ENCODE data around the gene DUOXA2.

DNA sequence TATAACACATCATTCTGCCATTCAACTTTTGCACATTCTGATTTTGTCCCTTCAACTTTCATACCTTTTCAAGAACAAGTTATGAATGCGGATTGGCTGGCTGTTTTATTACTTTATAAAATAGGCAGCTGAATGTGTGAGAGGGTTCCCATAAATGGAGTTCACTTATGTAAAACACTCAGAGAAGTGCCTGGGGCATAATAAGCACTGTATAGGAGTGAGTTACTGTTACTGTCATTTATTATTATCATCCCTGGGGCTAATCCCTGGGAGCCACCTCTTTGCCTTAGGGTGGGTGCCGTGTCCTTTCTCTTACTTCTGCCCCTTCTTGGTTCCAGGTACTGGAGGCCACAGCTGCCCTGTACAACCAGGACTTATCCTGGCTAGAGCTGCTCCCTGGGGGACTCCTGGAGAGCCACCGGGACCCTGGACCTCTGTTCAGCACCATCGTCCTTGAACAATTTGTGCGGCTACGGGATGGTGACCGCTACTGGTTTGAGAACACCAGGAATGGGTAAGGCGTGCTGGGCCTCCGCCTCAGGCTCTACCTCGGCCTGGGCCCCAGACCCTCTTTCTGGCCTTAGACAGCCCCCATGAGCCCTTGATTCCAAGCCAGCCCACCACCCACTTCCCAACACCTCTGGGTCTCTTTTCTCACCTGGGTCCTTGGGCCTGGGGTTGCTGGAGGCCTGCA is 26.6 kb downstream of the DUOXA2 start:
- TF ChIP-seq, protein P1, sequence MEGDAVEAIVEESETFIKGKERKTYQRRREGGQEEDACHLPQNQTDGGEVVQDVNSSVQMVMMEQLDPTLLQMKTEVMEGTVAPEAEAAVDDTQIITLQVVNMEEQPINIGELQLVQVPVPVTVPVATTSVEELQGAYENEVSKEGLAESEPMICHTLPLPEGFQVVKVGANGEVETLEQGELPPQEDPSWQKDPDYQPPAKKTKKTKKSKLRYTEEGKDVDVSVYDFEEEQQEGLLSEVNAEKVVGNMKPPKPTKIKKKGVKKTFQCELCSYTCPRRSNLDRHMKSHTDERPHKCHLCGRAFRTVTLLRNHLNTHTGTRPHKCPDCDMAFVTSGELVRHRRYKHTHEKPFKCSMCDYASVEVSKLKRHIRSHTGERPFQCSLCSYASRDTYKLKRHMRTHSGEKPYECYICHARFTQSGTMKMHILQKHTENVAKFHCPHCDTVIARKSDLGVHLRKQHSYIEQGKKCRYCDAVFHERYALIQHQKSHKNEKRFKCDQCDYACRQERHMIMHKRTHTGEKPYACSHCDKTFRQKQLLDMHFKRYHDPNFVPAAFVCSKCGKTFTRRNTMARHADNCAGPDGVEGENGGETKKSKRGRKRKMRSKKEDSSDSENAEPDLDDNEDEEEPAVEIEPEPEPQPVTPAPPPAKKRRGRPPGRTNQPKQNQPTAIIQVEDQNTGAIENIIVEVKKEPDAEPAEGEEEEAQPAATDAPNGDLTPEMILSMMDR (conservative IDR thresholded peaks at IDR 0.05; ENCODE audit: low read depth, low read length) = no peak
- no peak for TF ChIP-seq EZH2phosphoT487 (IDR thresholded peaks at IDR 0.05; ENCODE audit: borderline replicate concordance, low read length)
- TF ChIP-seq EZH2 (IDR thresholded peaks at IDR 0.05; ENCODE audit: low read length, unreplicated experiment) = no peak

Data from PC-3 (cell line).